SU-DHL-6 (cell line): ENCODE measurements around the gene GNAQ.

Experiments used
- CTCF ChIP-seq: fragments of 200-600 bp; sonication (generic); IDR thresholded peaks from one replicate; pipeline ENCODE4 v1.5.1; 2017; ENCODE audit warnings: antibody characterized with exemption, mild to moderate bottlenecking, low read length, moderate library complexity; ENCODE audit not compliant: insufficient read depth, poor library complexity, severe bottlenecking
- EZH2phosphoT487 ChIP-seq: fragments of 200-600 bp; sonication (generic), shearing (Covaris generic); conservative IDR thresholded peaks from 2 replicates; pipeline ENCODE4 v1.6.1; 2018; ENCODE audit warnings: mild to moderate bottlenecking, antibody characterized with exemption, low read length, moderate library complexity, mixed read lengths

- no peak for TF ChIP-seq CTCF
- no peak for TF ChIP-seq EZH2phosphoT487
Measured at GRCh38 chr9:77848897-77849296, 182.7 kb downstream of the GNAQ start.
